OCI-M2 (cell line): ENCODE data around the gene BMP8A.
"Not testable (repeated sequence)": the region's sequence is repeated elsewhere in the genome, so short reads cannot be mapped to it uniquely, and the experiment has no call there.

ENCODE experiments used
- DNase-seq: peaks from one replicate; lab custom pipeline; 2025; ENCODE audit not compliant: unreplicated experiment; lab: John Stamatoyannopoulos, UW

BMP8A gene

GRCh38 chr1:39504436-39504835, 13.0 kb downstream of the BMP8A start:
- DNase-seq, result not testable (repeated sequence)

- DNase-seq, result no peak
Measured at GRCh38 chr1:39505289-39505688, 13.9 kb downstream of the BMP8A start.

GRCh38 chr1:39507230-39507928, 15.9 kb downstream of the BMP8A start:
- DNase-seq, result no peak

GRCh38 chr1:39508266-39508665, 16.8 kb downstream of the BMP8A start:
- DNase-seq, result no peak

- DNase-seq, result no peak
Measured at GRCh38 chr1:39508857-39509305, 17.4 kb downstream of the BMP8A start.

- DNase-seq, result no peak
Measured at GRCh38 chr1:39509360-39510009, 18.0 kb downstream of the BMP8A start.

GRCh38 chr1:39510570-39511186, 19.2 kb downstream of the BMP8A start:
- not testable (repeated sequence) for DNase-seq

GRCh38 chr1:39511477-39511876, 20.0 kb downstream of the BMP8A start:
- DNase-seq, result not testable (repeated sequence)

GRCh38 chr1:39512234-39512847, 20.9 kb downstream of the BMP8A start:
- DNase-seq, result not testable (repeated sequence)

GRCh38 chr1:39514710-39515124, 23.3 kb downstream of the BMP8A start:
- DNase-seq, result not testable (repeated sequence)

GRCh38 chr1:39515131-39516086, 24.0 kb downstream of the BMP8A start:
- not testable (repeated sequence) for DNase-seq

- not testable (repeated sequence) for DNase-seq
Measured at GRCh38 chr1:39516841-39517240, 25.4 kb downstream of the BMP8A start.

- not testable (repeated sequence) for DNase-seq
Measured at GRCh38 chr1:39517936-39518335, 26.5 kb downstream of the BMP8A start.

- DNase-seq, result not testable (repeated sequence)
Measured at GRCh38 chr1:39519376-39519775, 27.9 kb downstream of the BMP8A start.

GRCh38 chr1:39522221-39522620, 30.8 kb downstream of the BMP8A start:
- not testable (repeated sequence) for DNase-seq

GRCh38 chr1:39522661-39523567, 31.5 kb downstream of the BMP8A start:
- no peak for DNase-seq

- DNase-seq, result no peak
Measured at GRCh38 chr1:39524171-39524570, 32.7 kb downstream of the BMP8A start.

- DNase-seq, result no peak
Measured at GRCh38 chr1:39524591-39525365, 33.3 kb downstream of the BMP8A start.
